Midbrain (tissue), 1 donor: ENCODE results near the gene ASCC1.
"Not testable (repeated sequence)": the region's sequence is repeated elsewhere in the genome, so short reads cannot be mapped to it uniquely, and the experiment has no call there.

ENCODE experiments used
- DNase-seq: peaks from one replicate; lab custom pipeline; 2025; lab: John Stamatoyannopoulos, UW

Gene ASCC1

GRCh38 chr10:72170263-72170662, 45.8 kb downstream of the ASCC1 start:
- DNase-seq = no peak

DNA sequence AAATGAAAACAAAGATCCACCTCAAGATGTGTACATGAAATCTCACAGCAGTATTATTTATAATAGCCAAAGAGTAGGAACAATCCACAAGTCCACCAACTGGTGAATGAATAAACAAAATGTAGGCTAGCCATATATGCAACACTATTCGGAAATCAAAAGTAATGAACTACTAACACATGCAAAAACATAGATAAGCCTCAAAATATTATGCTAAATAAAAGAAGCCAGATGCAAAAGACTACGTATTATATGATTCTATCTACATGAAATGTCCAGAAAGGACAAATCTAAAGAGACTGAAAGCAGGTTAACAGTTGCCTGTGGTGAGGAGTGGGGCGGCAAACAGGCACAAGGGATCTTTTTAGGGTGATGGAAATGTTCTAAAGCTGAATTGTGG, 49.0 kb downstream of the ASCC1 start:
- no peak for DNase-seq

GRCh38 chr10:72164617-72165016, 51.5 kb downstream of the ASCC1 start:
- no peak for DNase-seq

DNA sequence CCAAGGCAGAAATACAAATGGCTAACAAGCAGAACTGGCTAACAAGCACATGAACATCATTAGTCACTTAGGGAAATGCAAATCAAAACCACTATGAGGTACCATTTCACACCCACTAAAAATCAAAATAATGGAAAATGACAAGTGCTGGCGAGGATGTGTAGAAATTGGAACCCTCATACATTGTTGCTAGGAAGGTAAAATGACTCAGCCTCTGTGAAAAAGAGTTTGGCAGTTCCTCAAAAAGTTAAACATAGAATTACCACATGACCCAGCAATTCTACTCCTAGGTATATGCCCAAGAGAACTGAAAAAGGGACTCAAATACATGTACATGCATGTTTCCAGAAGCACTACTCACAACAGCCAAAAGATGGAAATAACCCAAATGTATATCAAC, 53.1 kb downstream of the ASCC1 start:
- no peak for DNase-seq

DNA sequence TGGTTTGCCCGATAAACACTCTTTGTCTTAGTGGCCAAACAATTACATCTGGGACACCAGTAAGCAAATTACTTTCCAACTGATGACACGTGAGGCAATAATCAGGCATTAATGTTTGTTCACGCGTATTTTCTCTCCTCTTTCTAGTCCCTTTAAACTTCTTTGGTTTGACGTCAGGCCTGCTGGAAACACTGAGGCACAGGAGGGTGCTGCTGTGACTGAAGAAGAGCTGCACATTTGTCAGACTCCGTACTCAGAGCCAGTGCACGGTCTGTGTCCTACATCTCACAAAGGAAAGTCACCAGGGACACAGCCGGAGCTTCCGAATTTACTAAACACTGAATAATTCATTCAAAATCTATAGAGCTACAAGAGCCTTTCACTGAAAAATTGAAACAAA, 57.9 kb downstream of the ASCC1 start:
- peak; percentile 72 for DNase-seq

- no peak for DNase-seq
Observed at GRCh38 chr10:72156223-72156622, 59.9 kb downstream of the ASCC1 start.

DNA sequence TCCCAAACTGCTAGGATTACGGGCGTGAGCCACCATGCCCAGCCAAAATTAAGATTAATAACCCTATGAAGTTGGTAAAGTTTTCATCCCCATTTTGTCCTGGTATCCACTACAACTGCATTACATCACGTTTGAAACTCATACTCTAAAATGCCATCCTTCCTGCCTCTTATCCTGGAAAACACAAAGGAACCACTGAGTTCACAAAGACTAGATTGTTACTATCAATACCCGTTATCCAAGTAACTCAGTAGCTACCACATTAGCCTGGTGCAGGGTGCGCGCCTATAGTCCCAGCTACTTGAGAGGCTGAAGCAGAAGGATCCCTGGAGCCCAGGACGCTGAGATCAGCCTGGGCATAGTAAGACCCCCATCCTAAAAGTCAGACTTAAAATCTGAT, 63.8 kb downstream of the ASCC1 start:
- no peak for DNase-seq

DNA sequence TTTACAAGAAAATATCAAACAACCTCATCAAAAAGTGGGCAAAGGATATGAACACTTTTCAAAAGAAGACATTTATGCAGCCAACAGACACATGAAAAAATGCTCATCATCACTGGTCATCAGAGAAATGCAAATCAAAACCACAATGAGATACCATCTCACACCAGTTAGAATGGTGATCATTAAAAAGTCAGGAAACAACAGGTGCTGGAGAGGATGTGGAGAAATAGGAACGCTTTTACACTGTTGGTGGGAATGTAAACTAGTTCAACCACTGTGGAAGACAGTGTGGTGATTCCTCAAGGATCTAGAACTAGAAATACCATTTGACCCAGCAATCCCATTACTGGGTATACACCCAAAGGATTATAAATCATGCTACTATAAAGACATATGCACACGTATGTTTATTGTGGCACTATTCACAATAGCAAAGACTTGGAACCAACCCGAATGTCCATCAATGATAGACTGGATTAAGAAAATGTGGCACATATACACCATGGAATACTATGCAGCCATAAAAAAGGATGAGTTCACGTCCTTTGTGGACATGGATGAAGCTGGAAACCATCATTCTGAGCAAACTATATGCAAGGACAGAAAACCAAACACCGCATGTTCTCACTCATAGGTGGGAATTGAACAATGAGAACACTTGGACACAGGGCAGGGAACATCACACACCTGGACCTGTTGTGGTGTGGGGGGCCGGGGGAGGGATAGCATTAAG, 65.2 kb downstream of the ASCC1 start:
- not testable (repeated sequence) for DNase-seq

- not testable (repeated sequence) for DNase-seq
Observed at GRCh38 chr10:72147324-72147584, 68.8 kb downstream of the ASCC1 start.

GRCh38 chr10:72146559-72147323, 69.3 kb downstream of the ASCC1 start:
- DNase-seq = no peak

DNA sequence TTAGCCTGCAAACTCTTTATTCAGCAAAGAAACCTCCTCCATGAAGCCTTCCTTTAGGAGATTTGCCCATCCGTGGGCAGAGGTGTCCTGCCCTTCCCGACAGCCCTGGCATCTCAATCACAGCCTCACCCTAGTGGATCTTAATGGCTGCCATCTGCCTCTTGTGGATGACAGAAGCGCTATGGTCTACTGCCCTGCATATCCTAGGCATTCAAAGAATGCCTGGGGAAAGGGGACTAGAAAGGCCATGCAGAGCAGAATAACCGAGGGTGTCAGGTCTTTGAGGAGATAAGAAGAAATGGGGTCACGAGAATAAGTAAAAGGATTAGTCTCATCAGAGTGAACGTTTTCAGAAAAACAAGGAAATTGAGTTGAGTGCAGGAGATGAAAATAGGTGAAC, 70.0 kb downstream of the ASCC1 start:
- DNase-seq = no peak

GRCh38 chr10:72145657-72146056, 70.4 kb downstream of the ASCC1 start:
- DNase-seq = no peak

GRCh38 chr10:72140850-72141249, 75.2 kb downstream of the ASCC1 start:
- no peak for DNase-seq

GRCh38 chr10:72140174-72140573, 75.9 kb downstream of the ASCC1 start:
- no peak for DNase-seq

DNA sequence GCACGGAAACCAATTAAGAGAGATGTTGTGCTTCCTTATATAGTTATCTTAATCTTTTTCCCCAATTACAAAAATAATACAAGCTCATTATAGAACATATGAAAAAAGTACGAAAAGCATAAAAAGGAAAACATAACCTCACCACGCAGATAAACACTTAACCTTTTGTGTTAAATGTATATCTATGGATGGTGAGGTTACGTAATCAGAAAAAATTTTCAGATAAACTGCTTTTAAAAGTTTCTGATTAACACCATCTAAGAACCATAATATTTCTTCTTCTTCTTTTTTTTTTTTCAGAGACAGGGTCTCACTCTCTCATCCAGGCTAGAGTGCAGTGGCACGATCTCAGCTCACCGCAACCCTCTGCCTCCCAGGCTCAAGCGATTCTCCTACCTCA, 78.5 kb downstream of the ASCC1 start:
- DNase-seq = no peak

- DNase-seq = not testable (repeated sequence)
Observed at GRCh38 chr10:72136225-72136624, 79.9 kb downstream of the ASCC1 start.

- no peak for DNase-seq
Observed at GRCh38 chr10:72134785-72135767, 81.0 kb downstream of the ASCC1 start.

DNA sequence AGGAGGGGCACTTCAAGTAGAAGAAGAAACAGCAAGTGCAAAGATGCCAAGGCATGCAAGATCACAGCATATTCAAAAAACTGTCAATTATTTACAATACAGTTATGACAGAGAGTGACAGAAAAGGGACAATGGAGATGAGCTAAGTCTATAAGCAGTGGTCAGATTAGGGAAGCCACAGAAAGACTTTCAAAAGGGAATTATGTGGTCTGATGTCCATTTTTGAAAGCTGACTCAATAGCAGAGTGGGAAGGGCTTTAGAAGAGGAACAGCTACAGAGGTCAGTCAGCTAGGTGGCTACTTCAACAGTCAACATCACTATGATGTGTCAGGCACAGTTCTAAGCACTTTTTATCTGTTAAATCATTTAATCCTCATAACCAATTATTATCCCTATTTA, 82.6 kb downstream of the ASCC1 start:
- no peak for DNase-seq

- DNase-seq = no peak
Observed at GRCh38 chr10:72132854-72133253, 83.2 kb downstream of the ASCC1 start.

DNA sequence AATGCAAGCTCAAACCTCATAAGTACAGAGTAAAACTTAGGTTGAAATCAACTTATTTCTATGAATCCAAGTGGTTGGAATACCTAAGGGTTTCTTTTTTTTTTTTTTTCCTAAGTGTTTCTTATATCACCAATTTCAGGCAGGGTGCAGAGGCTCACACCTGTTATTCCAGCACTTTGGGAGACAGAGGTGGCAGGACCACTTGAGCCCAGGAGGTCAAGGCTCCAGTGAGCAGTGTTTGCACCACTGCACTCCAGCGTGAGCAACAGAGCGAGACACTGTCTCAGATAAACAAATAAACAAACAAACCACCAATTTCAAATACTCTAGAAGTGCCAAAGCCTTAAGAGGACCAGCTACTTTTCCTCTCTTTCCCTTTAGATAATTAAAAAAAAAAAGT, 88.5 kb downstream of the ASCC1 start:
- DNase-seq = no peak

DNA sequence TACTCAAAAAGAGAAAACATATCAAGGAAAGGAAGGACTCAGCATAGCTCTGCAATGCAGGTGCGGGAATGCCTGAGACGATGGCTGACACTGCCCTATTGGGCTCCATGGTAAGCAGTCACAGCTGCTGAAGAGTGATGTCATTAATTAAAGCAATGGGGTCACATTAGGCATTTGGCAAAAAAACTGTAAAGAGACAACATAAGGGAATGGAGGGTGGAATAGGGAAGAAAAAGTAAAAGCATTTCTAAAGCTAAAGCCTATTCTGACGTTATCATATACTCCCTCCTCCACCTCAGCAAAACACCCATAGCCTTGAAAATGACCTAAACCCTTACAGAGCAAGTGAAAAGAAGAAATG, 89.2 kb downstream of the ASCC1 start:
- no peak for DNase-seq

DNA sequence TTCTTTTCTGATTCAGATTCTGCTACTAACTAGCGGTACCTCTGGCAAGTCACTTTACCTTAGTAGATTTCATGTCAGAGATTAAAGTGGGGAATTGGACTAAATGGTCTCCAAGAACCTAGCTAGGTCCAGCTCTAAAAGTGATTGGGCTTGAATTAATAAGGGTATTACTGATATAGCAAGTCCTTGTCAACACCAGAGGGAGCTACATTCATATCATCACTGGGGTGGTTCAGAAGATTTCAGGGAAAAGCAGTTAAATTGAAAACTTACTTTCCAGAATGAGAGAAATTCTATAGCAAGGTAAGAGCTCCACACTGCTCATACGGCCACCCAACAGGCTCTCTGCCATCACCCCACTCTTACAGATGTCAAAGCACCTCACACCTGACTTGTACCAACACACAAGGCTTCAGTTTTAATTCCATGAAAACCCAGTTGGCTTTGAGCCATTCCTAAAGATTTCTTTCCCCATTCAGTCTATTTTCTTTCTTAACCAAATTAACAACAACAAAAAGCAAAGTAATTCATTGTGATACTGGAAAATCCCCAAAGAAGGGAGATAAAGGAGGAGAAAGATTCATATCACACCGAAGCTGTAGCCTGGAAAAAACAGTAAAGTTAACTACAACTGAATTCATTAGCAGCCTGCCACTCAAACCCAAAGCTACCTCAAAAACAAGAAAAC, 89.7 kb downstream of the ASCC1 start:
- no peak for DNase-seq
